ENCODE results near the gene GBE1. TPM values are rescaled to one million over a fixed set of nuclear protein-coding genes. Genes with fewer than 3 reads are reported as not detected.
A peak's percentile ranks its signal among the peaks of the same experiment; 100 is the strongest.
"Not testable (repeated sequence)": the region's sequence is repeated elsewhere in the genome, so short reads cannot be mapped to it uniquely, and the experiment has no call there.

Gene GBE1
- total RNA-seq, 1 experiment from 2014 or later, result 7.7 TPM

DNA sequence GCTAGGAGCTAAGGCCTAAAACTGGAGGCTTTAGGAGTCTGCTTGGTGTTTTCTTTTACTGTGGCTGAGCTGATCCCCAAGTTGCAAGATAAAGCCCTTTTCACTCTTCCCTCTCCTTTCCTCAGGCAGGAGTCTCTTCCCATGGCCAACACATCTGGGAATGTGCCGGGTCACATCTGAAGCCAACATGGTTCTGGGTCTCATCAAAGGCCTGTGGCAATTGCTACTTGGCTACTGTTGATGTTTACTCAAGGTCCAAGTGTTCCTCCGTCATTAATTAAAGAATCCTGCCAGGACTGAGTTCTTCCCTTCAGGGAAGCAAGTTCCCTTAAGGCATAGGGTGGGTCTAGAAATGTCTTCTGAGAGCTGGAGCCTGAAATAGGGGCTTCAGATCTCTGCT lies 230.2 kb downstream of the GBE1 start:
- no peak overlapping the region for H3K4me3 ChIP-seq (ENCODE audit: insufficient read depth, low read depth, low read length)
- H3K27me3 ChIP-seq (ENCODE audit: control insufficient read depth, insufficient read depth, low read length), result no peaks in the 10 kb centered on the region
- H3K36me3 ChIP-seq (replicated peaks; ENCODE audit: control insufficient read depth, insufficient read depth, low read length), result no peaks in the 10 kb centered on the region
- DNase-seq, result no peak

DNA sequence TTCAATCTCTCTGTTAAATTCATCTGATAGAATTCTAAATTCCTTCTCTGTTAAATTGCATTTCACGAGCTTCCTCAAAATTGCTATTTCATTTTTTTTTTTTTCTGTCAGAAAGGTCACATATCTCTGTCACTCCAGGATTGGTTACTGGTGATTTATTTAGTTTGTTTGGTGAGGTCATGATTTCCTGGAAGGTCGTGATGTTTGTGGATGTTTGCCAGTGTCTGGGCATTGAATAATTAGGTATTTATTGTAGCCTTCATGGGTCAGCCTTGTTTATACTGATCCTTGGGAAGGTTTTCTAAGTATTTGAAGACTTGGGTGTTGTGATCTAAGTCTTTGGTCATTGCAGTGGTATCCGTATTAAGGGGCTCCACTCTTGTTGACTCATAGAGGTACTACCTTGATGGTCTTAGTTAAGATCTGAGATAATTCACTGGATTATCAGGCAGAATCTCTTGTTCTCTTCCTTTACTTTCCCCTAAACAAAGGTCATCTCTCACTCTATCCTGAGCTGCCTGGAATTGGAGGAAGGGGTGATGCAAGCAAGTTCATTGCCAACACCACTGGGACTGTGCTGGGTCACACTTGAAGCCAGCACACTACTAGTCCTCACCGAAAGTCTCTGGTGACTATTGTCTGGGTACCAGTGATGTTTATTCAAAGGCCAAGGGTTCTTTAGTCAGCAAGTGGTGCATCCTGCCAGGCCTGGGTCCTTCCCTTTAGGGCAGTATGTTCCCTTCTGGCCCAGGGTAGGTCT lies 231.1 kb downstream of the GBE1 start:
- no peaks in the 10 kb centered on the region for H3K36me3 ChIP-seq (replicated peaks; ENCODE audit: control insufficient read depth, insufficient read depth, low read length)
- no peaks in the 10 kb centered on the region for H3K27me3 ChIP-seq (ENCODE audit: control insufficient read depth, insufficient read depth, low read length)
- H3K4me3 ChIP-seq (ENCODE audit: insufficient read depth, low read depth, low read length), result no peak overlapping the region
- no peak for DNase-seq

DNA sequence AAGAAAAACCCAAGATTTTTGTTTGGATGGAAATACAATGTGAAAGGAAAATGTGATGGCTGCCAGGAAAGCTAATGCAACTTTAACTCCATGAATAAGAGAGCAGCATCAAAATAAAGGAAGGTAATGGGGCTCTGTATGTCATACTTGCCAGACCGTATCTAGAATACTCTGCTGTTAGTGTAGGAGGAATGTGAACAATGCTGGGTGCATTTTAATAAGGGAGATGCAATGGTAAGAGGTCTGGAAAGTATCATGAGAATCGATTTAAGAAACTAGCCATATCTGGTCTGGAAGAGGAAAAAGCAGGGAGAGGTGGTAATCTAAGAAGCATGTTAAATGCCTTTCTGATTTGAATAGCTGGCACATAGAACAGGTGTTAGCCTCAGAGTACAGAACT lies 239.6 kb downstream of the GBE1 start:
- Histone ChIP-seq H3K36me3 (replicated peaks; ENCODE audit: control insufficient read depth, insufficient read depth, low read length) (no peaks in the 10 kb centered on the region), H3K27me3 (ENCODE audit: control insufficient read depth, insufficient read depth, low read length) (no peaks in the 10 kb centered on the region), H3K4me3 (ENCODE audit: insufficient read depth, low read depth, low read length) (no peak overlapping the region)
- no peak for DNase-seq

DNA sequence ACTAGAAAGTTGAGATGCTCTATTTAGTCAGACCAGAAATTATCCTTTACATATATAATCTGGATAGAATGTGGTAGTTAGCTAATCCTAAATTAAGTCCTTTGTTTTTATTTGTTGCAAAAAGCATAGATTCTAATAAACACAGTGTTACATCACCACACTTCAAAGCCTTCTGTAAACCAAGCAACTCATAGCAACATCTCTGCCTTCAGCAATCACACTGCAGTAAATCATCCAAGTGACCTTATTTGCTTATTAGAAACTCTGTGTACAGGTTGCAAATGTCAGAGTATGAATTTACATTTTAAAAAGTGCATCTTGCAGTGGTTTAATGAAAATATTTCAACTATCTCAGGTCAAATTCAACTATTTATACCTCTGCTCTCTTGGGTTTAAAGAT lies 242.5 kb downstream of the GBE1 start:
- no peaks in the 10 kb centered on the region for H3K36me3 ChIP-seq (replicated peaks; ENCODE audit: control insufficient read depth, insufficient read depth, low read length)
- DNase-seq, result no peak
- no peaks in the 10 kb centered on the region for H3K27me3 ChIP-seq (ENCODE audit: control insufficient read depth, insufficient read depth, low read length)
- H3K4me3 ChIP-seq (ENCODE audit: insufficient read depth, low read depth, low read length), result no peak overlapping the region

DNA sequence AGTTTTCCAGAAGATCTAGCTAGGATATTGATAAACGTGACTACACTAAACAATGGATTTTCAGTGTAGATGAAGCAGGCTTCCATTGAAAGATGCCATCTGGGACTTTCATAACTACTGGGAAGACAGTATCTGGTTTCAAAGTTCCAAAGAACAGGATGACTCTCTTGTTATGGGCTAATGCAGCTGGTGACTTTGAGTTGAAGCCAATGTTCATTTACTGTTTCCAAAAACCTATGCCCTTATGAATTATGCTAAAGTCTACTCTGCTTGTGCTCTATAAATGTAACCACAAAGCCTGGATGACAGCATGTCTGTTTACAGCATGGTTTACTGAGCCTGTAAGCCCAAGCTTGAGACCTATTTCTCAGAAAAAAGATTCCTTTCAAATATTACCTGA lies 245.4 kb downstream of the GBE1 start:
- no peak for DNase-seq
- Histone ChIP-seq H3K4me3 (ENCODE audit: insufficient read depth, low read depth, low read length) (no peak overlapping the region), H3K27me3 (ENCODE audit: control insufficient read depth, insufficient read depth, low read length) (no peaks in the 10 kb centered on the region), H3K36me3 (replicated peaks; ENCODE audit: control insufficient read depth, insufficient read depth, low read length) (no peaks in the 10 kb centered on the region)

DNA sequence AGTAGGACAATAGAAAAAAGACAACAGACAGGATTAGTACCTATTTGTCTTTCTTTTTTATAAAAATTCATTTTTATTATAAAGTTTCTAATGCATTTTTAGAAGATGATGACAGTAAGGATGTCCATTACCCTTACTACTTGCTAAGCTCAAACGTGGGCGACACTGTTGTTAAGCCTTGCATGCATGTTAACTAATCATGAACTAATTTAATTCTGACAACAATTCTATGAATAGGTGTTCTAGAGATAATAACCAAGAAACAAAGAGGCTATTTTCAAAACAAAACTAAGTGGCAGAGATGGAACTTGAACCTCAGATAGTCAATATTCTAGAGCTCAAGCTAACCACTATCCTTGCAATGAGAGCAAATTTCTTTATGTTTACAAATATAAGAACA lies 247.9 kb downstream of the GBE1 start:
- Histone ChIP-seq H3K4me3 (ENCODE audit: insufficient read depth, low read depth, low read length) (no peak overlapping the region), H3K27me3 (ENCODE audit: control insufficient read depth, insufficient read depth, low read length) (no peaks in the 10 kb centered on the region)
- DNase-seq, result no peak

DNA sequence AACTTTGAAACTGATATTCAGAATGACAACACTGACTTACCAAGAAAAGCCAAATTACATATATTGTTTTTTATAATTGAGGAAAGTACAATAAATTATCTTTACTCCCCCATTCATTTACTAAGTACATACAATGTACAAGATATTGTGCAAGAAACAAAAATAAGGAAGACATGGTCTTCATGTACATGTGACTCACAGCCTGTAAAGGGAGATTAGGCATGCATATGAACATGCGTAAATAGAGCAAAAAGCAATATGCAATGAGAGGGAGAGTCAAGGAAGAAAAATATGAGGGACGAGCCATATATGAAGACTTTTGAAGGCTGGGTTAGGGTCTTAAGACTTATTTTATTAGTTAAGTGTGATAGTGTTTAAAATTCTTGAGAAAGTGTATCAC lies 258.4 kb downstream of the GBE1 start:
- H3K27me3 ChIP-seq (ENCODE audit: control insufficient read depth, insufficient read depth, low read length), result no peaks in the 10 kb centered on the region
- no peak for DNase-seq
- H3K4me3 ChIP-seq (ENCODE audit: insufficient read depth, low read depth, low read length), result no peak overlapping the region

More for the DNA sequence above, 247.9 kb downstream of the GBE1 start:
- H3K36me3 ChIP-seq (replicated peaks; ENCODE audit: control insufficient read depth, insufficient read depth, low read length), result no peaks in the 10 kb centered on the region

DNA sequence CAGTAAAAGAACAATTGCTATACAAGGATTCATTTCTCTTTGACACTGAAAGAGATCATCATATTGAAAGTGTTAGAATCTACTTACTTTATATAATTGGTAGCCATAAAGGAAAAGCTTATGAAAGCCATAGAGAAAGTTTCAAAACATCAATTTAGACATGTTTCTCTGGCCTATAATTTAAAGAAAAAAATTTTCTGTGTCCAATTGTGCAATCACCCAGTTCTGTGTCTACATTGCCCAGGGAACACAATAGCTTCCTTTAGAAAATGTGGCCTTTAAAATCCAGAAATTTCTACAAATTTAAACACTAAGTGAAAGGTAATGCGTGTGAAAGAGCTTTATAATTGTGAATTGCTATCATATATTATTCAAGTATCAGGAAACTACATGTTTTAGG lies 259.2 kb downstream of the GBE1 start:
- no peaks in the 10 kb centered on the region for H3K27me3 ChIP-seq (ENCODE audit: control insufficient read depth, insufficient read depth, low read length)
- no peak for DNase-seq
- no peak overlapping the region for H3K4me3 ChIP-seq (ENCODE audit: insufficient read depth, low read depth, low read length)
- no peaks in the 10 kb centered on the region for H3K36me3 ChIP-seq (replicated peaks; ENCODE audit: control insufficient read depth, insufficient read depth, low read length)

More for the DNA sequence above, 258.4 kb downstream of the GBE1 start:
- H3K36me3 ChIP-seq (replicated peaks; ENCODE audit: control insufficient read depth, insufficient read depth, low read length), result no peaks in the 10 kb centered on the region

DNA sequence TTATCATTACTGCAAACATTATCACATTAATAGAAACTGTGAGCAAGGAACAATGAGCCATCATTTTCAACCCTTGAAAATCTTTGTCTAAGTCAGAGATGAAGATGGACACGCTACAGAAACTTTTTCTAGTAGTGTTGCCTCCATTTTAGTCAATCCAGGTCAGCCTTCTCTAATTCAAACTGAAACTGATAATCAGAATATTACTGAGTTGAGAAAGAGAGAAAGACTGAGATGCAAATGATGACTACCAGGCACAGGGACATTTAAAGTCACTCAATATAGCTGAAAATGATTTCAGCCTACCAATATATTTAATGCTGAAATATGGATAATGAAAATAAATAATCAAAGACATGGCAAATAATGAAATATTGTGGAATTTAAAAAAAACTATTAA lies 261.4 kb downstream of the GBE1 start:
- Histone ChIP-seq H3K36me3 (replicated peaks; ENCODE audit: control insufficient read depth, insufficient read depth, low read length) (no peaks in the 10 kb centered on the region), H3K27me3 (ENCODE audit: control insufficient read depth, insufficient read depth, low read length) (no peaks in the 10 kb centered on the region), H3K4me3 (ENCODE audit: insufficient read depth, low read depth, low read length) (no peak overlapping the region)
- DNase-seq, result no peak

DNA sequence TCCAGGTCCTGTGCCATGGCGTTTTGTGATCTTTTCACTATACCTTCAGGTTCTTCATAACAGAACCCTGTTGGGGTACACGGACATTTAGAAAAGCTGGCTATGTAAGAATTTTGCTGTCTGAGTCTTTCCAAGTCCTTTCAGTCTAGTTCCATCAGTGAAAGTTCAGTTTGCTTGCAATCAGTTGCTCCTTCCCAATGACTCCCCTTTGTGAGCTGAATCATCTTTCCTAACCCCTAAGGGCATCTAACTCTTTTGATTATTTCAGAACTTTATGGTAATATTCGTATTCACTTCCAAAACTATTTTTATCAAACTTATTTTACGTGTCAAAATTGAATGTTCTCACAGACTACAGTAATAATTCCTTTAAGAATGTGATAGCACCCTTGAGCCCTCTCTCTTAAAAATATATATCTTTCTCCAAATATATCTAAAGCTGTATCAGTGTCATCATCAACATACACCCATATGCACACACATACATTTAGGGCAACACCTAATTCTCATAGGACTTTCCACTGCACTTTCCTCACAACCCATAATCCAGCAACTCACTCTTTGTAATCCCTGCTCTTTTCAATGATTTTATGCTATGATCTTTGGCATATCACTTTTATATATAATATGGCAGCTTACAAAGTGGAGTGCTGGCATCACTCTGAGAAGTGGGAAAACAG lies 263.7 kb downstream of the GBE1 start:
- no peak for DNase-seq
- Histone ChIP-seq H3K27me3 (ENCODE audit: control insufficient read depth, insufficient read depth, low read length) (no peaks in the 10 kb centered on the region), H3K36me3 (replicated peaks; ENCODE audit: control insufficient read depth, insufficient read depth, low read length) (no peaks in the 10 kb centered on the region), H3K4me3 (ENCODE audit: insufficient read depth, low read depth, low read length) (no peak overlapping the region)

DNA sequence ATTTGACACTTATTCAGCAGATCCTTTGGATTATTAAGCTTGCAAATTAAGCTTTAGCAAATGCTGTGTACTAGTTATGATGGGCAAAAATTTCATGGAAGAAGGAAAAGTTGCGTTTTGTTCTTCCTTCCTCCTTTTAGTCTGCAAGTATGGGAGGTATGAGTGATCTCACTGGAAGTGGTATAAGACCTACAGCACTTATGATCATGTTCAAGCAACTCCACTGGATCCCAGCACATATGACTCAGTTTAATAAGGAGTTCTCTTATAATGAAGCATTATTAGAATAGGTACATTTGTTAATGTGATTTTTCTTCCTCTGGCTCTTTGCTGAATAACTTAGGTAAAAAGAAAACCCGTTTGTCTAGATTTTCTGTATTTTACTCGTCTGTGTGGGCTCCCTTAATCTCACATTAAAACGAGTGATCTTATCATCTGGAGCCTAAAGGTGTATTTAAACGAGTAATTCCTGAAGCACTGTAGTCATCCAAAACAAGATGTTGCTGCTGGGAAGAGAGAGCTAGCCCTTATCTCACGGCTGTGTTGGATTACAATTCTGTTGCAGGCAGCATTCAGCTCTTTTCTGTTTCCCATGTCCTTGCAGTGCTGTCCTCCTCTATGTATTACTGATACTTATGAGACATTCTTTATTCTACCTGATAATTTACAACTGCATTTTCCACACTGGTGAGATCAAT lies 264.9 kb downstream of the GBE1 start:
- Histone ChIP-seq H3K4me3 (ENCODE audit: insufficient read depth, low read depth, low read length) (no peak overlapping the region), H3K27me3 (ENCODE audit: control insufficient read depth, insufficient read depth, low read length) (no peaks in the 10 kb centered on the region), H3K36me3 (replicated peaks; ENCODE audit: control insufficient read depth, insufficient read depth, low read length) (no peaks in the 10 kb centered on the region)
- DNase-seq, result no peak

DNA sequence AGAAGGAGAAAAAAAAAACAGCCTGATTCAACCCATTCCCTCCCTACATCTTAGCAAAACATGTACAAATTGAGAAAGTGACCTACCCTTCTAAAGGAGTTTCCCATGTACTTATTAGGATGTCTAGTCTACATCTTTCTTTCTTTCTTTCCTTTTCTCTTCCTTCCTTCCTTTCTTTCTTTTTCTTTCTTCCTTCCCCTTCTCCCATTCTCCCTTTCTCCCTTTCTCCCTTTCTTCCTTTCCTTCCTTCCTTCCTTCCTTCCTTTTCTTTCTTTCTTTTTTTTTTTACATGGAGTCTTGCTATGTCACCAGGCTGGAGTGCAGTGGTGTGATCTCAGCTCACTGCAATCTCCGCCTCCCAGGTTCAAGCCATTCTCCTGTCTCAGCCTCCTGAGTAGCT lies 269.0 kb downstream of the GBE1 start:
- not testable (repeated sequence) for H3K36me3 ChIP-seq (replicated peaks; ENCODE audit: control insufficient read depth, insufficient read depth, low read length); DNase-seq; H3K4me3 ChIP-seq (ENCODE audit: insufficient read depth, low read depth, low read length); H3K27me3 ChIP-seq (ENCODE audit: control insufficient read depth, insufficient read depth, low read length)

DNA sequence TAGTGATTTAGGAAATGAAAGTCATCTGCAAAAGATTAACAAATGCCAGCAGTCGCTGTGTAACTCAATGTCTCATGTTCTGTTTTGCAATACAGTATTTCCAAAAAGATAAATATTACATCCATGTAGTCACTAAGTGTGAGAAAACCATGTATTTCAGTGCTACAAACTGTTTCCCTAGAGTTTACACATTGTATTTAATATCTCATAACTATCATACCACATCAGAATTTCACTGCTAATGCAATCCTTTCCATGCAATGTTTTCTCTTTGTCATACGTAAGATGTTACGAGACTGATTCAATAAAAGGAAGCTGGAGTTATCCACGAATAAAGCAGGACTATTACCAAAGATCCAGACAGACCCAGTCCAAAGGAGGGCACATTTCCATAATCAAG lies 269.4 kb downstream of the GBE1 start:
- no peaks in the 10 kb centered on the region for H3K27me3 ChIP-seq (ENCODE audit: control insufficient read depth, insufficient read depth, low read length)
- DNase-seq, result no peak
- H3K36me3 ChIP-seq (replicated peaks; ENCODE audit: control insufficient read depth, insufficient read depth, low read length), result no peaks in the 10 kb centered on the region
- no peak overlapping the region for H3K4me3 ChIP-seq (ENCODE audit: insufficient read depth, low read depth, low read length)

DNA sequence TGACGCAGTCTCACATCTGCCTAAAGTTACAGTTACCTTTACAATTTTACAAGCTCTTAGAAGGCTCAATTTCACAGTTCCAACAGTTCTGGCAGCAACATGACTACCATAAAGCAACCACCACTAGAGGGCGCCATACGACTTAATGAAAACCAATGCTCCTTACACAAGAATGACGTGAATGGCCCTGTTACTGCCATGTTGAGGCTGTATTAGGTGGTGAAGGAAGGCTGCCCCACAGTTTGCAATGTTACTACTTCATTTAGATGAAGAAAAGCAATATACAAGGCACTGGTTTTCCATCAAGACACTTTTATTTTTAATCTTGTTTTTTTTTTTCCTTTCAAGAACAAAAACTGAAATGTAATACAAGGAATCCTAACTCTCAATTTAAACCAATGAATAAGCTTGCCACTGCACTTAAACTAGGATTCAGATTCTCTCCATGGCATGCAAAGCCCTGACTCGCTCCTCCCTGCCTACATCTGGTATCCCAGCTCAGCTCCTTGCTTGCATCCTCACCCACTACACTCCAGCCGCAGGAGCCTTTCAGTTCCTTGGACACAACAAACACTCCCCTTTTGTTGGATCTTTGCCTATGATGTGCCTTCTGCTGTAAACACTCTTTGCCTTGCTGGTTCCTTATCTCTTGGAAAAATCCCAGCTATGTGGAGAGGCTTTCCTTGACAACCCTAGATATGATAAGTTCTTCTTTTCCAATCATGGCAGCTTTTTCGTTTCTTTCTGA lies 270.7 kb downstream of the GBE1 start:
- H3K27me3 ChIP-seq (ENCODE audit: control insufficient read depth, insufficient read depth, low read length), result no peaks in the 10 kb centered on the region
- DNase-seq, result peak; percentile 19
- H3K4me3 ChIP-seq (ENCODE audit: insufficient read depth, low read depth, low read length), result no peak overlapping the region
- no peaks in the 10 kb centered on the region for H3K36me3 ChIP-seq (replicated peaks; ENCODE audit: control insufficient read depth, insufficient read depth, low read length)

Data from H7 (cell line).